GM12873 (cell line): ENCODE results near the gene TCF7L2.

Source experiments
- TF ChIP-seq, protein P1 (sequence below): IDR thresholded peaks from 2 replicates; pipeline ENCODE4 v1.5.1; 2012; ENCODE audit warnings: low read depth, mild to moderate bottlenecking, moderate library complexity, low read length, control low read depth; ENCODE audit not compliant: insufficient read depth; ENCODE audit errors: missing control alignments

Gene TCF7L2

DNA sequence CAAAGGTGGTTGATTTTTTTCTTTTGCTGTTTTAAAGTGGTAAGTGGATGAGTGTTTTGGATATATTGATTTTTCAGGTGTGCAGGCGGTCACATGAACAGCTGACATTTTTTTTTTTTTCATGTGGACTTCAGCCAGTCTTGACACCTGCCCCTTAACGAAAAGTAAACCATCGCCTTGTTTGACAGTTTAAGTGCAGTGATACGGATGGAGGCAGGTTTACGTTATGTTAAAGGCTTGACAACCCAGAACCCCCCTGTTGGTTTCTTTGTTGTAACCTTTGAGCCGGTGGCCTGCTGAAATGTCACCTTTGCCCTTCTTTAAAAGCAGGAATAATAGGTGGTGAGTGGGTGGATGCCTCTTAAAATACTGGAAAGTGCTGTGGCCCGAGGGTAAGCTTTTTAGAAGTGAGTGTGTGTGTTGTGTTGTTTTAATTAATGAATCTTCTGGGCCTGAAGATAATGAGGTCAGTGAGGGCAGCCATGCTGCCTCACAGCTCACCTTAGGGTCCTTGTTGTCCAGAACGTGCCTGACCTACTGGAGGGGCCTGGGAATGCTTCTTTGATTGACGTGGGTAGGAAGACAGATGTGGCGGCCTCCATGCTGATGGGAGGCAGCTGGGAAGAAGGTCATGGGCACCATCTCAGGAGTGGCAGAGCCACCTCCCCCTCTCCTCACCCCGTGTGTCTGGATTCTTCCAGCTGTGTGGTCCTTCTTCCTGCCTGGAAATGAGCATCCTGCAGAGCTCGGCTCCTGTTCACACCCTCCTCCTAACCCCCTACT is 69.8 kb downstream of the TCF7L2 start:
- TF ChIP-seq, protein P1, sequence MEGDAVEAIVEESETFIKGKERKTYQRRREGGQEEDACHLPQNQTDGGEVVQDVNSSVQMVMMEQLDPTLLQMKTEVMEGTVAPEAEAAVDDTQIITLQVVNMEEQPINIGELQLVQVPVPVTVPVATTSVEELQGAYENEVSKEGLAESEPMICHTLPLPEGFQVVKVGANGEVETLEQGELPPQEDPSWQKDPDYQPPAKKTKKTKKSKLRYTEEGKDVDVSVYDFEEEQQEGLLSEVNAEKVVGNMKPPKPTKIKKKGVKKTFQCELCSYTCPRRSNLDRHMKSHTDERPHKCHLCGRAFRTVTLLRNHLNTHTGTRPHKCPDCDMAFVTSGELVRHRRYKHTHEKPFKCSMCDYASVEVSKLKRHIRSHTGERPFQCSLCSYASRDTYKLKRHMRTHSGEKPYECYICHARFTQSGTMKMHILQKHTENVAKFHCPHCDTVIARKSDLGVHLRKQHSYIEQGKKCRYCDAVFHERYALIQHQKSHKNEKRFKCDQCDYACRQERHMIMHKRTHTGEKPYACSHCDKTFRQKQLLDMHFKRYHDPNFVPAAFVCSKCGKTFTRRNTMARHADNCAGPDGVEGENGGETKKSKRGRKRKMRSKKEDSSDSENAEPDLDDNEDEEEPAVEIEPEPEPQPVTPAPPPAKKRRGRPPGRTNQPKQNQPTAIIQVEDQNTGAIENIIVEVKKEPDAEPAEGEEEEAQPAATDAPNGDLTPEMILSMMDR: no peak

DNA sequence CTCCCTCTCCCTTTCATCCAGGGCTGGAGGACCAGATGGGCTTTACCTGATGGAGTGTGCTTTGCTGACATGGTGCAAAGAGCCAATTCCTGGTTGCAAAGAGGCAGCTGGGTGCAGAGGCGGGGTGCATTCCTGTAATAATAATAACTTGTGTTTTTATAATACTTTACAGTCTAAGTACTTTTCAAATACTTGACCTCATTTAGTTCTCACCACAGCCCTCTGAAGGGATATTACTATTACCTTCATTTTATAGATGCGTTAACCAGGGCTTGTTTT is 70.4 kb downstream of the TCF7L2 start:
- TF ChIP-seq, protein P1: no peak

DNA sequence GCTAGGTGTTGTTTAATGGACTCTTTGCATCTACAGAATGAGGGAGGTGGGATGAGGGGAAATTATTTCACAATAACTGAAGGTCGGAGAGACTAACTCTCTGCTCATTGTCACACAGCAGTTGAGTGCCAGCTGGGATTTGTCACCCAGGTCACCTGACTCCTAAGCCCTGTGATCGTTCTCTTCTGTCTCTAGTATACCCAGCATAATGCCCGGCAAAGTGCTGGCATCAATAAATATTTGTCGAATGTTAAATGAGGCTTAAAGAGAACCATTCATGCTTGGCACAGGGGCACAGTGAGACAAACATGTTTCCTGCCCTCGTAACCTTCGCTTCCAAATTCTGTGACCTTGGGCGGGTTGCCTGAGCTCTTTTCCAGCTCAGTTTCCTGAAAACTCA is 70.8 kb downstream of the TCF7L2 start:
- TF ChIP-seq, protein P1: no peak

DNA sequence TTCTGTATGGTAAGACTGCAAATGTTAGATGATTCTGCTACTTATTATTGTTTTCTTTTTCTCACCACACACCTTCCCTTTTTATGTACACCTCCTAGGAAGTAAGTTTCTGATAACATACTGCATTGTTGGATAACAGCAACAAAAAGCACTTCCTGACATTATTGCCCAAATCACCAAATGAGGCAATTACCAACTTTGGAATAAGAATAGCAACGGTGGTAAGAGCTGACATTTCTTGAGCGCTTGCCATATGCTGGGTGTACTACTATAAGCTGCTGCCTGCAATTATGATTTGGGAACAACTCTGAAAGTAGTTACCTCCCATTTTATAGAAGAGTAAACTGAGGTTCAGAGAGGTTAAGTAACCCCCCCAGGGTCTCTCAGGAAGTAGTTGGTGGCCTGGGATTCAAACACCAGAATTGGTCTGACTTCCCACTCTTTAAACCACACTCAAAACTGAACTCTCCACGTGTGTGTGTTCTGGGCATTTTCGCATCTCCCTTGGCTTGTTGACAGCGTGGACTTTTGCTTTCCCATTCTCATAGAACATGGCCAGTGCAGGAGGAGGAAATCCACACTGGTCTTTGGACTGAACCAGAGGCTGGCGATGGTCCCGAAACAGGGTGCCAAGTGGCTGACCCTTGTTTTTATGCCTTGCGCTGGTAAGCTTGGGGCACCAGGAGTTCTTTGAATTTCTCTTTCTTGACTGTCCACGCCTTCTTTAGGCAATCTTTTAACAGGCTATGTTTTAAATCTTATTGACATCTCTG is 71.4 kb downstream of the TCF7L2 start:
- TF ChIP-seq, protein P1: no peak

DNA sequence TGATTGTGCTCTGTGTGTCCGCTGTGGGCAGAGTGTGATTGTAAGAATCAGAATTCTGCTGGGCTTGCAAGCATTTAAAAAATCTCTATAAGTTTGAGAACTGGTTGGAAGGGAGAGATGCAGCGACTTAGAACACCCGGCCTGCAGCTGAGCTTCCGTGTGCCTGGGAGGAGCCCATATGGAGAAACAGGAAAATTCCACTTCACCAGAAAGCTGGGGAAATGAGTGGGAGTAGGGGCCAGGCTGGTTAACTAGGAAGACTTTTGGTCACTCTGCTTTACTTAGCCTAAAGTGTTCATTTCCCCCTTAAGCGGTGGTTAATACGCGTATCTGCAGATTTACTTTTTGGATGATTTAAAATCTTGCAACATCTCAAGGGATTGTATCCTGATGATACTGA is 72.2 kb downstream of the TCF7L2 start:
- TF ChIP-seq, protein P1: no peak

DNA sequence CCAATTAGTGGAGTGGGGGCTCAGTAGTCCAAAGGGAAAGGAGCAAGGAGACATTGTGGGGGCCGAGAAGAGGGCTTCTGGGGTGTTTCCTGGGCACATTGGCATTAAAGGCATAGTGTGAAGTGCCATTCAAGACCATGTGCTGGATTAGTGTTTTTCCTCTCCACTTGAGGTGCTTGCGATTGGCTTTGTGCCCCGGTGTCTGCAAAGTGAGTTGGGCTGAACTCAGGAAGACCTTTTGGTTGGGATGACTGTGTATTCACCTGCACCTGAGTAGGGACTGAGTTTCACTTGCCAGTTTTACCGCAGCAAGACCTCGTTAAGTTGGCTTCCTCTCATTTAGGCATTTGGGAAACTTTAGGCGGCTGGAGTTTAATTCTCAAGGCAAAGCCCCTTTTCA is 73.0 kb downstream of the TCF7L2 start:
- TF ChIP-seq, protein P1: no peak

DNA sequence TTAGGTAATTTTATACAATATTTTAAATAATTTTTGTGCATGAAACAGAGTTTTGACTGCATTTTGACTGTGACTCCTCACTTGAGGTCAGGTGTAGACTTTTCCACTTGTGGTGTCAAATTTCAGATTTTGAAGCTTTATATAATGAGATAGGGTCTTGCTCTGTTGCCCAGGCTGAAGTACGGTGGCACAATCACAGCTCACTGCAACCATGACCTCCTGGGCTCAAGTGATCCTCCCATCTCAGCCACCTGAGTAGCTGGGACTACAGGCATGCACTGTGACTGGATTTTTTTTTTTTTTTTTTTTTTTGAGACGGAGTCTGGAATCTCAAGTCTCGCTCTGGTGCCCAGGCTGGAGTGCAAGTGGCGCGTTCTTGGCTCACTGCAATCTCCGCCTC is 74.9 kb downstream of the TCF7L2 start:
- TF ChIP-seq, protein P1: no peak
